Upper lobe of left lung (tissue), 4 donors: Measurements from ENCODE around the gene SMLR1.

ENCODE experiments used
- CTCF ChIP-seq, 6 experiments: fragments of 450-650 bp in 4 of 6; fragments of 200-600 bp in 2 of 6; sonication (generic) in 2 of 6; IDR thresholded peaks; one replicate each; pipeline ENCODE4 v1.5.1; 2016 to 2019; ENCODE audit warnings: antibody characterized with exemption in 6 of 6
- POLR2A ChIP-seq, 4 donors: fragments of 450-650 bp; IDR thresholded peaks; one replicate each; pipeline ENCODE4 v1.5.1; 2016 to 2017; ENCODE audit warnings: antibody characterized with exemption in 4 of 4, mild to moderate bottlenecking in 2 of 4
- POLR2AphosphoS5 ChIP-seq, 2 donors: sonication (generic); formaldehyde crosslinking; IDR thresholded peaks; one replicate each; pipeline ENCODE4 v1.5.1; 2017; ENCODE audit warnings: antibody characterized with exemption in 2 of 2

DNA sequence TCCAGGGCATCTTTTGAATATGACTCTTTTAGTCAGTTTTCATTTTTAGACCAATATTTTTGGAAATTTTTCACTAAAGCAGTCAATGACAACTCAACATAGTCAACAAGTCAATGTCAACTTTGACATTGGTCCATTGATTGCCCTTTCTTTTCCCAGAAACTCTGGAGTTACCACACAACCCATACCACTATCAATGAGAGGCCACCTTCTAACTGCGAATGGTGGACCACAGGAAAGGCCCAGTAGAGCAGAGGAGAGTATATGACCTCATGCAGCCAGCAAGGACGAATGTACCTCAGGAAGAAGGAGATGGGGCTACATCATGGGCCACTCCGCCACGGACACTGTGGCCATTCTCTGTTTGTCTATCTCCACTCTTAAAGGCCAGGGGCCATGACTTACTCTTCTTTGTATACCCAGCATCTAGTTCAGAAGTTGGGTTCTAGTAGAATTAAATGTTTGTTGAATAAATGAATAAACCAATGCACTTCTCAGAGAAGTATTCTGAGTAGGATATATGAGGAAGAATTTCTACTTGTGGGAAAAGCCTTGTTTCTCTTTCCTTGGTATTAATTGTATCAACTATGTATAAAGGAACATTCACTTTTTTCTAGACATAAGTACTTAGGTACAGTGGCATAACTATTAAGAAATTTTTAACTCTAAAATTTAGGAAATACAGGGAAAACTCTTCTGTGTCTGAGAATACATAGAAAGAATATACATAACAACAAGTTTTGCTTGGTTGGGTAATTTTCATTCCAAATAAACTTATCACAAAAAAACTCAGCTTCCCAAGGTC is 562 bp upstream of the SMLR1 start:
- TF ChIP-seq CTCF (IDR thresholded peaks at IDR 0.05) (no peak), POLR2A (IDR thresholded peaks at IDR 0.05) (no peak), POLR2AphosphoS5 (IDR thresholded peaks at IDR 0.05) (no peak)
